ENCODE results near the gene LACTB. TPM values are rescaled to one million over a fixed set of nuclear protein-coding genes. Genes with fewer than 3 reads are reported as not detected.

LACTB gene
- total and polyA plus RNA-seq, 2 of the 4 experiments (the other 2 are of a cell fraction) = 12.9 to 32.7 TPM

DNA sequence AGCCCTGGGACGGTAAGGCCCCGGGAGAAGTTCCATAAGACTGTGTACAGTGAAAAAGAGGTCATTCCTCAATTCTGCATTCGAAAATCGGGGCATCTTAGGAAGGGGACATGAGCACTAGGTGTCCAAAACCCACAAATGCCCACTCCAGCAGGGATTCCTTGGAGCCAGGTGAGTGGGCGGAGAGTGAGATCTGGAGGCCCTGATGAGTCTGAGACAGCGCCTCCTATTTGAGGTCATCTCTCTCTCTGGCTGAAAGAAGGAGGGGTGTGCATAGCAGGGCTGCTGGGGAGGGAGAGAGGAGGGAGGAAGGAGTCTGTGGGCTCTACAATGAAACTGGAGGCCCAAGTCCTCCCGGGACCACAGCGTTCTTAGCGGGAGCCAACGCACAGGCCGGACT lies 38.1 kb upstream of the LACTB start:
- Histone ChIP-seq H2BK120ac (ENCODE audit: low read depth, low read length) (0 out of 2 replicates have a peak overlapping the region, but pooled peaks have one; percentile 6), H3K23ac (ENCODE audit: low read depth, low read length) (no peak overlapping the region), H3K79me1 (ENCODE audit: low read depth in 1 of 2, low read length in 2 of 2) (peaks cover 0 to under 1% of the 10 kb centered on the region in 2 experiments; a peak in 1 of 4 replicates), H3K4me3 (ENCODE audit: insufficient read depth, low read depth, low read length) (no peak overlapping the region), H2BK20ac (ENCODE audit: low read depth, low read length) (peak overlapping the region; percentile 14; the same call in 1 of the 2 replicates), H2AK9ac (replicated peaks; ENCODE audit: low read depth, low read length, poor library complexity) (no peak overlapping the region), H3K56ac (ENCODE audit: extremely low read depth, insufficient read depth, low read length) (no peak overlapping the region), H2BK5ac (ENCODE audit: low read depth, low read length, poor library complexity, severe bottlenecking) (no peak overlapping the region), H3K4ac (ENCODE audit: low read depth, low read length) (no peak overlapping the region), H2AK5ac (ENCODE audit: low read depth, low read length) (peak overlapping the region; percentile 56; the same call in 1 of the 2 replicates), H2AFZ (replicated peaks; ENCODE audit: low read length, poor library complexity) (no peak overlapping the region), H3K9me3 (ENCODE audit: control insufficient read depth, insufficient read depth, low read length) (no peaks in the 10 kb centered on the region), H4K8ac (ENCODE audit: low read depth in 2 of 2, low read length in 2 of 2) (no peak overlapping the region), H2BK15ac (ENCODE audit: low read depth, low read length) (no peak overlapping the region), H3K36me3 (ENCODE audit: control insufficient read depth, insufficient read depth, low read length) (no peaks in the 10 kb centered on the region), H3K4me2 (ENCODE audit: low read depth, low read length) (no peak overlapping the region), H3K14ac (replicated peaks; ENCODE audit: low read depth, low read length) (no peak overlapping the region), H4K5ac (ENCODE audit: low read depth, low read length) (no peak overlapping the region), H3K27me3 (ENCODE audit: control insufficient read depth, insufficient read depth, low read length) (no peaks in the 10 kb centered on the region), H3K18ac (ENCODE audit: low read depth, low read length) (no peak overlapping the region), H3K9me1 (ENCODE audit: insufficient read depth, low read length) (peaks cover 14% of the 10 kb centered on the region), H3K27ac (ENCODE audit: insufficient read depth, low read length) (no peak overlapping the region), H3K4me1 (ENCODE audit: control insufficient read depth, insufficient read depth, low read length) (peaks cover 27% of the 10 kb centered on the region), H3K9ac (ENCODE audit: low read depth, low read length) (no peak overlapping the region), H4K91ac (ENCODE audit: insufficient read depth, low read depth, low read length) (no peak overlapping the region), H4K20me1 (ENCODE audit: insufficient read depth, low read length) (no peaks in the 10 kb centered on the region)
- dilution Hi-C loops (cut with HindIII; ENCODE audit: low sequenced_read_pairs, unreplicated experiment) (no loop called here), intact Hi-C loops (cut with micrococcal nuclease) (no loop called here), in situ Hi-C loops (cut with MboI; ENCODE audit: low sequenced_read_pairs) (no loop called here)
- ChIA-PET POLR2A (ENCODE audit: unreplicated experiment) (no interaction called here), CTCF (no interaction called here)
- no peak for TF ChIP-seq NFE2L2 (IDR thresholded peaks at IDR 0.05; ENCODE audit: low read depth, low read length)
- TF ChIP-seq BHLHE40 (IDR thresholded peaks at IDR 0.05; ENCODE audit: low read depth, low read length) = no peak
- no peak for TF ChIP-seq SMC3 (IDR thresholded peaks at IDR 0.05; ENCODE audit: low read depth, low read length)
- TF ChIP-seq RCOR1 (IDR thresholded peaks at IDR 0.05; ENCODE audit: insufficient replicate concordance, low read length) = no peak
- TF ChIP-seq MXI1 (IDR thresholded peaks at IDR 0.05; ENCODE audit: borderline replicate concordance, low read depth, low read length) = no peak
- TF ChIP-seq RFX5 (IDR thresholded peaks at IDR 0.05; ENCODE audit: low read depth, low read length) = no peak
- TF ChIP-seq CEBPB (IDR thresholded peaks at IDR 0.05; ENCODE audit: low read depth, low read length) = no peak
- TF ChIP-seq CHD1 (IDR thresholded peaks at IDR 0.05; ENCODE audit: low read depth, low read length) = no peak
- no peak for TF ChIP-seq MAZ (IDR thresholded peaks at IDR 0.05; ENCODE audit: borderline replicate concordance, low read depth, low read length)
- no peak for TF ChIP-seq CTCF (conservative IDR thresholded peaks at IDR 0.05; ENCODE audit: low read depth, low read length)
- no peak for TF ChIP-seq MAFK (IDR thresholded peaks at IDR 0.05; ENCODE audit: low read depth, low read length)
- TF ChIP-seq RAD21 (IDR thresholded peaks at IDR 0.05; ENCODE audit: low read length) = no peak
- no peak for TF ChIP-seq FOS (IDR thresholded peaks at IDR 0.05; ENCODE audit: low read depth, low read length)
- TF ChIP-seq ELK1 (IDR thresholded peaks at IDR 0.05; ENCODE audit: borderline replicate concordance, low read depth, low read length) = no peak
- TF ChIP-seq USF2 (IDR thresholded peaks at IDR 0.05; ENCODE audit: low read depth, low read length) = no peak
- TF ChIP-seq POLR2A (IDR thresholded peaks at IDR 0.05; ENCODE audit: low read depth, low read length) = no peak
- DNase-seq = no peak
- WGBS, 2 experiments (ENCODE audit: extremely low coverage in 2 of 2, insufficient read length in 1 of 2) = 100% methylated on average over 1 of the region's 11 CpGs; no CpG with 5 or more reads in 1 of the 2 experiments
- BruUV-seq (replicated peaks) = no TSS peak
- ATAC-seq (ENCODE audit: low read depth) = no peak

Data from IMR-90 (cell line).